CD4-positive, alpha-beta T cell (primary cell): Measurements from ENCODE around the gene IRAG1. TPM values are rescaled to one million over a fixed set of nuclear protein-coding genes. Genes with fewer than 3 reads are reported as not detected.
A peak's percentile ranks its signal among the peaks of the same experiment; 100 is the strongest.

Experiments
- ATAC-seq: fragments of 200-7000 bp; cut with Tn5 transposase; one replicate; pipeline ENCODE4 v1.10.0; 2022; ENCODE audit warnings: mild to moderate bottlenecking; ENCODE audit not compliant: poor library complexity
- CTCF ChIA-PET: fragments of 350-600 bp; sonication (Branson Sonifier 250); formaldehyde crosslinking; loops from one replicate; lab custom pipeline; 2021; ENCODE audit warnings: antibody characterized with exemption, inconsistent platforms; lab: Charles Lee
- POLR2A ChIA-PET: fragments of 350-600 bp; sonication (Branson Sonifier 250); formaldehyde crosslinking; loops from one replicate; lab custom pipeline; 2021; ENCODE audit warnings: antibody characterized with exemption, inconsistent platforms; lab: Charles Lee
- DNase-seq, 14 experiments: peaks; one replicate each; pipeline ENCODE4 v3.0.0-alpha.2; 2013 to 2020; ENCODE audit warnings: mixed read lengths in 2 of 14
- H3K27ac ChIP-seq, 2 donors: one replicate each; pipeline versions ENCODE4 v1.5.1 to v1.7.0; 2013; ENCODE audit warnings: low read length in 2 of 2, low read depth in 1 of 2, mild to moderate bottlenecking in 1 of 2
- H3K27me3 ChIP-seq, 2 experiments: 1 replicate in 1 of 2; 2 replicates in 1 of 2; pipeline versions ENCODE4 v1.6.1 to v1.7.0; 2013; ENCODE audit warnings: low read length in 2 of 2, control low read depth in 1 of 2, mild to moderate bottlenecking in 1 of 2, moderate library complexity in 1 of 2; ENCODE audit not compliant: insufficient read depth in 2 of 2, control insufficient read depth in 1 of 2
- H3K36me3 ChIP-seq: one replicate; pipeline ENCODE4 v1.6.1; 2013; ENCODE audit warnings: low read length, control low read depth; ENCODE audit not compliant: insufficient read depth
- H3K4me1 ChIP-seq: one replicate; pipeline ENCODE4 v1.6.1; 2013; ENCODE audit warnings: low read length, control low read depth; ENCODE audit not compliant: insufficient read depth
- H3K4me3 ChIP-seq: one replicate; pipeline ENCODE4 v1.5.1; 2013; ENCODE audit warnings: mild to moderate bottlenecking, low read length, moderate library complexity
- H3K9me3 ChIP-seq, 2 experiments: 1 replicate in 1 of 2; 2 replicates in 1 of 2; pipeline versions ENCODE4 v1.6.1 to v1.7.0; 2013; ENCODE audit warnings: low read length in 2 of 2, mild to moderate bottlenecking in 2 of 2, control low read depth in 1 of 2, moderate library complexity in 1 of 2; ENCODE audit not compliant: control insufficient read depth in 1 of 2, insufficient read depth in 1 of 2
- H3K27ac Mint-ChIP-seq: one replicate; pipeline ENCODE4 v1.8.0; 2020; ENCODE audit warnings: mixed read lengths
- H3K27me3 Mint-ChIP-seq: one replicate; pipeline ENCODE4 v1.8.0; 2021; ENCODE audit warnings: mixed read lengths
- H3K36me3 Mint-ChIP-seq: one replicate; pipeline ENCODE4 v1.8.0; 2021; ENCODE audit warnings: low read depth, mixed read lengths
- H3K4me1 Mint-ChIP-seq: one replicate; pipeline ENCODE4 v1.8.0; 2021; ENCODE audit warnings: low read depth, mixed read lengths
- H3K4me3 Mint-ChIP-seq: one replicate; pipeline ENCODE4 v1.8.0; 2020; ENCODE audit warnings: mild to moderate bottlenecking, mixed read lengths
- H3K9me3 Mint-ChIP-seq: one replicate; pipeline ENCODE4 v1.8.0; 2020; ENCODE audit warnings: mixed read lengths
- CTCF ChIP-seq: fragments of 200-600 bp; IDR thresholded peaks from one replicate; pipeline ENCODE4 v1.8.0; 2022; ENCODE audit warnings: antibody characterized with exemption, mild to moderate bottlenecking
- intact Hi-C, 2 experiments: fragments of 100-400 bp; cut with DNase I in 1 of 2; cut with micrococcal nuclease in 1 of 2; formaldehyde crosslinking; loops; one replicate each; pipeline versions ENCODE4 v1.15.1 to v1.9.0; 2023 to 2025; cut with DNase I, micrococcal nuclease
- polyA plus RNA-seq, 2 donors: library from polyadenylated mRNA; unstranded; fragments of 120-200 nt; gene quantifications; one replicate each; pipeline ENCODE4 v1.2.1, GENCODE V29; 2013
- total RNA-seq, 174 experiments: library from RNA in 2 of 174; stranded (reverse) in 2 of 174; gene quantifications; one replicate each; pipeline ENCODE4 v1.2.3 and lab custom pipeline; 2021 to 2026

The IRAG1 gene
- total RNA-seq (not detected), total RNA-seq (lab: John Stamatoyannopoulos, UW) (0 to 0.40 (median 0) reads per million in 172 experiments)
- polyA plus RNA-seq (2013, experiment 1 of 2) = 0.82 TPM
- polyA plus RNA-seq (2013, experiment 2 of 2) = 0.57 TPM

GRCh38 chr11:10693509-10694081 lies at the start of gene IRAG1:
Gene IRAG1 (minus strand): TSS chr11:10693755. CDS start chr11:10693602, 153 bp downstream.
- Histone ChIP-seq H3K27ac (no peak within 1 kb of the TSS), H3K27me3 (no peaks in the 10 kb centered on the region), H3K4me1 (no peaks in the 10 kb centered on the region), H3K36me3 (no peaks in the 10 kb centered on the region), H3K9me3 (no peaks in the 10 kb centered on the region), H3K4me3 (no peak within 1 kb of the TSS)
- Mint-ChIP-seq H3K9me3 (no peaks in the 10 kb centered on the region), H3K4me1 (no peaks in the 10 kb centered on the region), H3K4me3 (no peak within 1 kb of the TSS), H3K36me3 (no peaks in the 10 kb centered on the region), H3K27ac (no peak within 1 kb of the TSS), H3K27me3 (peaks cover 4% of the 10 kb centered on the region)
- intact Hi-C loops = no loop called here
- POLR2A ChIA-PET = no interaction called here
- no peak for TF ChIP-seq CTCF
- CTCF ChIA-PET = no interaction called here
- DNase-seq (no peak), ATAC-seq (no peak)

- Histone ChIP-seq H3K36me3 (no peaks in the 10 kb centered on the region), H3K27me3 (no peaks in the 10 kb centered on the region), H3K27ac (no peak overlapping the region), H3K4me1 (peaks cover 27% of the 10 kb centered on the region), H3K9me3 (no peaks in the 10 kb centered on the region), H3K4me3 (no peak overlapping the region)
- no peaks in the 10 kb centered on the region for H3K27me3 Mint-ChIP-seq
- intact Hi-C loops = loop anchor here (5.0 kb wide), 2 partner anchors 285 to 450 kb away; partner anchors contain the start of genes AMPD3 (in 1 of the 2) and SBF2 (in 1 of the 2)
- TF ChIP-seq CTCF = no peak
- H3K9me3 Mint-ChIP-seq = no peaks in the 10 kb centered on the region
- peaks cover 25% of the 10 kb centered on the region for H3K4me1 Mint-ChIP-seq
- ATAC-seq (peak; percentile 89), DNase-seq (peak in 6 of 14 experiments; percentile 16 to 77 (median 54))
- POLR2A ChIA-PET = interaction anchor here (1.3 kb wide), 1 partner anchor 8 kb away, joined by 8 read pairs; the partner anchor contains the start of gene CTR9
- peak overlapping the region; percentile 85 for H3K4me3 Mint-ChIP-seq
- CTCF ChIA-PET = no interaction called here
- H3K36me3 Mint-ChIP-seq = no peaks in the 10 kb centered on the region
- peak overlapping the region; percentile 91 for H3K27ac Mint-ChIP-seq
Observed at GRCh38 chr11:10742460-10743208, 49.1 kb upstream of the IRAG1 start.

DNA sequence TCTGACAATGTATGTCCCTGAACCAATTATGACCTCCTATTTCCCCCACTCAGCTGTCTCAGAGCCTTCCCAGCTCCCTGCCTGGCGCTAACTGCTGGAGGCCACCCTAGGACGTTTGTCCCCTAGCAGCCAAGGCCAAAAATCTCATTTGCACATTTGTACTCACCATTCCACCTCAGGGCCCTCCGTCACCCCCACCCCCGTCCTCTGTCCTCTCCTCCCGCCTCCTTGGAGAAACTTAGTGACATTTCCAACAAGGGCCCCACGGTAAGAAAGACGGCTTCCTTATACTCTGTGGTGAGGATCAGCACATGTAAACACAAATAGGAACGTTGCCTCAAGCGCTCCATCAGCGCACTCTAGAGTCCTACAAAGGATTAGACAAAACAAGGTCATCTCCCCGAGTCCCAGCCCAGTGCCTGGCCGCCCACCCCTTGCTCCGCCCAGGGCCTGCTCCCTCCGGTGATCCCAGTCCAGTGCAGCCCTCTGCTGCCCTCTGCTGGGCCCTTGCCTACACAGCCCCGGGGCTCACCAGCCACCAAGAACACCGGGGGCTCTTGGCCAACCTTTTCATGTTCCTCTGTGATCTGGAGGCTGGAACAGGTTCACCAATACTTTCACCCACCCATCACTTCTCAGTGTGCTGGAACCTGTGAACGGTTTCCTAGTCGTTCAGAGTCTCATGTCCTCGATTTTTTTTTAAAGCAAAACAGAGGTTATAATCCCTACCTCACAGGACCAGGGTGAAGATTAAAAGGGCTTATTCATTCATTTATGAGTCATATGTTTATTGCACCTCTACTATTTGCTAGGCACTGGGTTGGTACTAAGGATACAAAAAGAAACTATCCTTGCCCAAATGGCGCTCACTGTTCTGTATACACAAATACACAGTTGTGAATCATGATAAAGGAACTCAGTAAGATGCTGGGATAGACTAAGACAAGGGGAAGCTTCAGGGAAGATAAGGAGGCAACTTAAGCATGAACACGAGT lies 42.2 kb upstream of the IRAG1 start:
- Histone ChIP-seq H3K4me1 (peaks cover 9% of the 10 kb centered on the region), H3K9me3 (peaks cover 0 to 6% of the 10 kb centered on the region in 2 experiments), H3K4me3 (peak overlapping the region; percentile 26), H3K27me3 (no peaks in the 10 kb centered on the region), H3K36me3 (no peaks in the 10 kb centered on the region), H3K27ac (no peak overlapping the region)
- ATAC-seq (peak; percentile 99), DNase-seq (peak; percentile 70 to 91 (median 81))
- Mint-ChIP-seq H3K27me3 (no peaks in the 10 kb centered on the region), H3K4me3 (peak overlapping the region; percentile 20), H3K9me3 (no peaks in the 10 kb centered on the region), H3K27ac (no peak overlapping the region), H3K4me1 (peaks cover 8% of the 10 kb centered on the region), H3K36me3 (no peaks in the 10 kb centered on the region)
- intact Hi-C loops = loop anchor here (1.0 to 10.0 kb wide), 7 partner anchors 221 to 971 kb away; no protein-coding TSS in a partner anchor
- TF ChIP-seq CTCF = peak; percentile 97
- ChIA-PET CTCF (interaction anchor here (0.9 kb wide), 1 partner anchor 330 kb away, joined by 3 read pairs; no protein-coding TSS in a partner anchor), POLR2A (interaction anchor here (0.7 kb wide), 1 partner anchor 121 kb away, joined by 3 read pairs; no protein-coding TSS in a partner anchor)
